Measurements from ENCODE around the gene CDYL.
A peak's percentile ranks its signal among the peaks of the same experiment; 100 is the strongest.
"Not testable (repeated sequence)": the region's sequence is repeated elsewhere in the genome, so short reads cannot be mapped to it uniquely, and the experiment has no call there.

Gene CDYL

GRCh38 chr6:4849226-4850022 lies 73.2 kb downstream of the CDYL start:
- no peak for DNase-seq

DNA sequence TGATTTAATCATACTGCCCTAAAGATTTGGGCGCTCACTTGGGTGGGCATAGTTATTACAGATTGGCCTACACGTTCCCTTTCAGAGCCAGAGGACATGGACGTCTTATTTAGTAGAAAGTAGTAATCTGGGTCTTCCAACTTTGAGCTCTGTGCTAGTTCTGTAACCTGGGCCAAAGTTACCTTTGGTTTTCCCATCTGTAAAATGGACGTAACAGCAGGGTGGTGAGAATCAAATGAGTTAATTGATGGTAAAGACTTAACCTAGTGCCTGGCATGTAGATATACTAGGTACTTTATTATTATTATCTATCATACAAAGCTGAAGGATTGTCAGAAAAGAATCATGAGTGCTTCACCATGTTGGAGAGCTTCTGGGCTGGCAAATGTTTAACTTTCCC lies 74.8 kb downstream of the CDYL start:
- no peak for DNase-seq

DNA sequence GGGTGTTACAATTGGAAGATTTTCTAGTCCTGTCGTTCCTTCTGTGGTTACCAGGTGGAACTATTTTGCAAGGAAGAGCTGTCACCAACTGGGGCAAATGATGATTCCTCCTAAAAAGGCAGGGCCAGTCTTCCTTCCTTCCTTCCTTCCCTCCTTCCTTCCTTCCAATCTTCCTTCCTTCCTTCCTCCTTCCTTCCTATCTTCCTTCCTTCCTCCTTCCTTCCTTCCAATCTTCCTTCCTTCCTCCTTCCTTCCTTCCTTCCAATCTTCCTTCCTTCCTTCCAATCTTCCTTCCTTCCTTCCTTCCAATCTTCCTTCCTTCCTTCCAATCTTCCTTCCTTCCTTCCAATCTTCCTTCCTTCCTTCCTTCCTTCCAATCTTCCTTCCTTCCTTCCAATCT lies 76.0 kb downstream of the CDYL start:
- DNase-seq: not testable (repeated sequence)

DNA sequence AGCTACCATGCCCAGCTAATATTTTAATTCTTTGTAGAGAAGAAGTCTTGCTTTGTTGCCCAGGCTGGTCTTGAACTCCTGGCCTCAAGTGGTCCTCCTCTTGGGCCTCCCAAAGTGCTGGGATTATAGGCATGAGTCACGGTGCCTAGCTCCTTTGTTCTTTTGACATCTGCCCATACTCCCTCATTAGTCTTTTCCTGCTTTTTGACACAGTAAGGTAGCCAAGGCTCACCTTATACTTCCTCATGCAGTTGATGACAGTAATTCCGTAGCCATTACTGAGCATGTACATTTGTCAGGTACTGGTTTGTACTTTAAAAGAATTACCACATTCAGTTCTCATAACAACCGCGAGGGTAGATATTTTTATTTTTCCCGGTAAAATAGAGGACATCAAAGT lies 76.7 kb downstream of the CDYL start:
- DNase-seq: no peak

DNA sequence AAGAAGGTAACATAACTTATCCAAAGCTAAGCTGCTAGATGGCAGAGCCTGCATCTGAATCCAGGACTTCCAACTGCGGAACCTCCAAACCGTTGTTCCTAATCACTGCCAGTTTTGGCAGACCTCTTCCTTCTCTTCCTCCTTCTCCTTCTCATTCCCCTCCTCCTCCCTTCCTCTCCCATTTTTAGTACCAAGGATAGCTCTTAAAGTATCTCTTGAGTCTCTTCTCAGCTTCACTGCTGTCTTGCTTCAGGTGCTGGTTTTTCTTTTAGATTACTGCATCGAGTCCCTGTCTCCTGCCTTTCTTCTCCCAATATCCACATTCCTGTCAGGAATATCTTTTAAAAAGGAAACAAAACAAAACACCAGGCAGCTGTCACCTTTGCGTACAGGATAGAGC lies 77.1 kb downstream of the CDYL start:
- no peak for DNase-seq

- no peak for DNase-seq
Observed at GRCh38 chr6:4853782-4854511, 77.7 kb downstream of the CDYL start.

GRCh38 chr6:4856785-4857184 lies 80.6 kb downstream of the CDYL start:
- no peak for DNase-seq

GRCh38 chr6:4858194-4859015 lies 82.2 kb downstream of the CDYL start:
- DNase-seq: no peak

GRCh38 chr6:4860387-4860786 lies 84.2 kb downstream of the CDYL start:
- no peak for DNase-seq

DNA sequence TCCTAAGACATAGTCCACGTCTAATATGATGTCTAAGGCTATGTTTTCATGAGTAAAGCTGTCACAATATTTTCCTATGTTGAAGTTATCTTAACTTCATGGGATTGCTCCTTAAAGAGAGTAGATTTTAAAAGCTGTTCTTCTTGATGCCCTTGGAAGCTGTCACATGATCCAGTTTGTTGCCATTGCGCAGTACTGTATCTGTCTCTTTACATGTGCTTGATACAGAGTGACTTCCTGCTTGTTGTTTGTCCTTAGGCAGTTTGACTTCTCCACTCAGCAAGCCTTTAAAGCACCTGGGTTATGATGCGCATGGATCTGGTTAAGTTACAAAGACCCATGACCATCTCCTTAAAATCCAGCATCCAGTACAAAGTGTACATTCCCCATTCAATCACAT lies 85.4 kb downstream of the CDYL start:
- DNase-seq: no peak

DNA sequence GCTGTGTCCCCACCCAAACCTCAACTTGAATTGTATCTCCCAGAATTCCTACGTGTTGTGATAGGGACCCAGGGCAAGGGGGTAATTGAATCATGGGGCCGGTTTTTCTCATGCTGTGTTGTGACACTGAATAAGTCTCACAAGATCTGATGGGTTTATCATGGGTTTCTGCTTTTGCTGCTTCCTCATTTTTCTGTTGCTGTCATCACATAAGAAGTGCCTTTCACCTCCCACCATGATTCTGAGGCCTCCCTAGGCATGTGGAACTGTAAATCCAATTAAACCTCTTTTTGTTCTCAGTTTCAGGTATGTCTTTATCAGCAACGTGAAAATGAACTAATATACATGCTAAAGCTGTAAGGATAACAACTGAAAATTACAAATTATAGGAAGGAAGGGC lies 88.3 kb downstream of the CDYL start:
- DNase-seq: peak; percentile 11 to 19

DNA sequence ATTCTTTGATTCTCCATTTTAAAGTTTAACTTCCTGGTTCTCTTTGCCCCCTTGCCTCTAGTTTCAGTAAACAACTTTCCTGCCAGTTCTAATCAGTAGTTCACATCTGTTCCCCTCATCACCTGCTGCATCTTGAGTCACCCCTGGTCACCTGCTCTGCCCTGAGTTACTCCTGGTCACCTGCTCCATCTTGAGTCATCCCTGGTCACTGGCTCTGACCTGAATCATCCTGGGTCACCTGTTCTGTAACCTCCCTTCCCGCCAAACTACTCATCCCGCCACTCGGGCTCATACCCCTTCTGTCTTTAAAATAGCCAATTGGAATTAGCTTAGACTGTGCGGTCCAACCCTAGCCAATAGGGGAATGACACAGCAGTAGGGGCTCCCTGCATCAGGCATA lies 88.8 kb downstream of the CDYL start:
- DNase-seq: not testable (repeated sequence)

GRCh38 chr6:4870821-4871494 lies 94.8 kb downstream of the CDYL start:
- no peak for DNase-seq

DNA sequence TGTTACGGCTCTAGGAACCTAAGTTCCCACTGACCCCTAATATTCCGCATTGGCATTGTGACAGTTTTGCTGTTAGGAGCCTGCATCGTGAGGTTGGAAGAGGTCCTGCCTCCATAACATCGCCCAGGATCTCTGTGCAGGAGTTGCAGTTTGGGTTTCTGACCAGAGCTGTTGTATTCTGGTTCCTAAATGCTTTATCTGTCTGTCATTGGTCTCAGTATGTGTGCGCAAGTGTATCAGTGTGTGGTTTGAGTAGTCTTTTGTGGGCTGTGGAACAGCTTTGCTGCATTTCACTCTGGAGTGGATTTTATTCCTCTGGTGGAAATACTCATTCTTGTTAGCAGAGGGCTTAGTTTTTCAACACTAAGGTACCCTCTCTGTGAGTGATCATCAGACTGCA lies 95.6 kb downstream of the CDYL start:
- no peak for DNase-seq

GRCh38 chr6:4872841-4873240 lies 96.6 kb downstream of the CDYL start:
- DNase-seq: no peak

- no peak for DNase-seq
Observed at GRCh38 chr6:4873928-4874327, 97.7 kb downstream of the CDYL start.

DNA sequence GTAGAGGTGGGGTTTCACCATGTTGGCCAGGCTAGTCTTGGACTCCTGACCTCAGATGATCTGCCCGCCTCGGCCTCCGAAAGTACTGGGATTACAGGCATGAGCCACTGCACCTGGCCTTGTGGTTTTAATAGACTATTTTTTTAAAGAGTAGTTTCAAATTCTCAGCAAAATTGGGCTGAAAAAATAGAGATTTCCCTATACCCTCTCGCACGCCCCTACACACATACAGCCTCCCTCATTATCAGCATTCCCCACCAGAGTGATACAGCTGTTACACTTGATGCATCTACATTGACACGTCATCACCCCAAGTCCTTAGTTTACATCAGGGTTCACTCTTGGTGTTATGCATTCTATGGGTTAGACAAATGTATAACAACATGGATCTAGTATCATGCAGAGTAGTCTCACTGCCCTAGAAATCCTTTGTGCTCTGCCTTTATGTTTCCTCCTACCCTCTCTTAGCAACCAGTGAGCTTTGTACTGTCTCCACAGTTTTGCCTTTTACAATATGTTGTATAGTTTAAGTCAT lies 103.6 kb downstream of the CDYL start:
- no peak for DNase-seq

DNA sequence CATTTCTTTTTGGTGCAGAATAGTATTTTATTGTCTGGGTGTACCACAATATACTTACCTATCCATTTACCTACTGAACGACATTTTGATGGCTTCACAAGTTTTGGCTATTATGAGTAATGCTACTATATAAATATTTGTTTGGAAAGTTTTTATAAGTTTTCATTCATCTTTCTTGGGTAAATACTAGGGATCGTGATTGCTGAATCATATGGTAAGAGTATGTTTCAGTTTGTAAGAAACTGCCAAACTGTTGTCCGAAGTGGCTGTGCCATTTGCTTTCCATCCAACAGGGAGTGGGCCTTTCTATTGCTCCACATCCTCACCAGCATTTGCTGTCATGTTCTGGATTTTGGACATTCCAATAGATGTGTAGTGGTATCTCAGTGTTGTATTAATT lies 104.2 kb downstream of the CDYL start:
- DNase-seq: no peak

- DNase-seq: no peak
Observed at GRCh38 chr6:4883298-4883697, 107.1 kb downstream of the CDYL start.

DNA sequence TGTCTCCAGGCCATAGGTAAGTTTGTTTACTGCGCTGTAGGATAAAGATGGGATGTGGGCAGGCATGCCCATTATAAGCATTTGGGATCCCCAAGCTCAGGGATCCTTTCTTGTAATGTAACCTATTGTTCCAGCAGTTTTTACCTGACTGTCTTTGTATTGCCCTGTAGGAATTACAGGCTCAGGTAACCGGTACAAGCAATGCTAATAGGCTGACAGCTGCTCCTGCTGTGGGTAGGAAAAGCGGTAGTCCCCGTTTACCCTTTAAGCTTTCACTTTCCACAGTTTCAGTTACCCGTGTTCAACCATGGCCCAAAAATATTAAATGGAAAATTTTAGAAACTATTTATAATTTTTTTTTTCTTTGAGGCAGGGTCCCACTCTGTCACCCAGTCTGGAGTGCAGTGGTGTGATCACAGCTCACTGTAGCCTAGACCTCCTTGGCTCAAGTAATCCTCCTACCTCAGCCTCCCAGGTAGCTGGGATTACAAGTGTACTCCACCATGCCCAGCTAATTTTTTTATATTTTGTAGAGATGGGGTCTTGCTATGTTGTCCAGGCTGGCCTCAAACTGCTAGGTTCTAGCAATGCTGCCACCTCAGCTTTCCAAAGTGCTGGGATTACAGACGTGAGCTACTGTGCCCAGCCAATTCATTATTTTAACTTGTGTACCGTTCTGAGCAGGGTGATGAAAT lies 108.6 kb downstream of the CDYL start:
- DNase-seq: no peak

DNA sequence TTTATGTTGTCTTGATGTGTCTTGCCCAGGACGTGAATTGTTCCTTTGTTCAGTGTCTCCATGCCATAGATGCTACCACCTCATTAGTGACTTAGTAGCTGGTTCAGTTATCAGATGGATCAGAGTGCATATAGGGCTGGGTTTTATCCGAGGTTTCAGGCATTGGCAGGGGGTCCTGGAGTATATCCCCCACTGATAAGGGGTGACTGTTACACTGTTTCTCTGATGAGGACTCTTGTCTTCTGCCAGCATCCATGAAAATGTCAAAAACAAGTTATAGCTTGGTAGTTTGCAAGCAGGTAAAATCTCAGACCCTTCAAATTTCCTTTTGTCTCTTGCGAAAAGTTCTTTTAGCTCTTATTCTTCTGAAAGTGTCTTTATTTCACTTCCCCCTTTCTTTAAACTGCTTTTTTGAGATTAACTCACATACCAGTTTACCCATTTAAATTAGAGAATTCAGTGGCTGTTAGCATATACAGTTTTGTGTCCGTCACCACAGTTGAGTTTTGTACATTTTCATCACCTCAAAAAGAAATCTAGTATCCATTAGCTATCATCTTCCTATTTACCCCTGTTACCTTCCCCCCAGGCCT lies 109.2 kb downstream of the CDYL start:
- DNase-seq: no peak

DNA sequence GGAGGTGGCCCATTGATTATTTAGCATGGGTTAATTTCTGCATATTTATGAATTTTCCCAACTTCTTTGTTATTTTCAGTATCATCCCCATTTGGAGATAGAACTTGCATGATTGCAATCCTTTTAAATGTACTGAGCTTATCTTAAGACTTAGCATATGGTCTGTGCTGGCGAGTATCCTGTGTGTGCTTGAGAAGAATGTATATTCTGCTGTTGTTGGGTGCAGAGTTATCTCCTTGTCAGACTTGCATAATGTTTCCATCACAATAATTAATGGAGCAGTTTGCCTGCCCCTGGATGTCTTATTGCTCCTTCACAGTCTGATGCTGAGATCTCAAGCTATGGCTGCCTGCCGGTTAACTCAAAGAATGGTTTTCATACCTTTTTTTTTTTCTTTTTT lies 112.6 kb downstream of the CDYL start:
- DNase-seq: no peak

All from AML-193 (cell line).